ENCODE results near the gene SELE.
A peak's percentile ranks its signal among the peaks of the same experiment; 100 is the strongest.

Gene SELE

GRCh38 chr1:169680377-169681019, 53.4 kb downstream of the SELE start:
- no peaks in the 10 kb centered on the region for H3K4me1 ChIP-seq (ENCODE audit: control insufficient read depth, insufficient read depth, low read length)
- H3K9me3 ChIP-seq (ENCODE audit: control insufficient read depth, low read length), result no peaks in the 10 kb centered on the region
- no peak for DNase-seq (ENCODE audit: low read depth)
- no peaks in the 10 kb centered on the region for H3K36me3 ChIP-seq (ENCODE audit: control insufficient read depth, insufficient read depth, low read length, severe bottlenecking)
- H3K9ac ChIP-seq (ENCODE audit: low read length), result no peak overlapping the region
- H3K4me3 ChIP-seq (ENCODE audit: low read length), result no peak overlapping the region
- H3K27me3 ChIP-seq (replicated peaks; ENCODE audit: control insufficient read depth, insufficient read depth, low read length), result peaks cover 8% of the 10 kb centered on the region

GRCh38 chr1:169679692-169680091, 54.2 kb downstream of the SELE start:
- peaks cover 8% of the 10 kb centered on the region for H3K27me3 ChIP-seq (replicated peaks; ENCODE audit: control insufficient read depth, insufficient read depth, low read length)
- no peak for DNase-seq (ENCODE audit: low read depth)

DNA sequence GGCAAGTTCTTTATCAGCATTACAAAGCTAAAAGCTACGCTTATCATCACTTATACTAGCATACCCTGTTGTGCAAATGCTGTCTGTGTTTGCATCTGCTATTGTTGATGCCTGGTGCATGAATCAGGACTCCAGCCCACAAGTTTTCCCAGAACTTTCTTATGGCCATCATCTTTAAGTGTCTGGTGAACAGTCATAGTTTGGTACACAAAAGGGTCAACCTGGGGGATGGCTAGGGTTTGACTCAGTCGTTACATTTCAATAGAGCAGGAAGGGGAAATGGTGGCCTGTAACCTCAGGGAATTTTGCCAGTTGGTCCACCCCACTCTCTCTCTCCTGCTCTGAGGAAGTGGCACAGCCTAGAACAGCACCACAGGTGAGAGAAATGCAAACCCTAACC, 57.9 kb downstream of the SELE start:
- Histone ChIP-seq H3K36me3 (ENCODE audit: control insufficient read depth, insufficient read depth, low read length, severe bottlenecking) (no peaks in the 10 kb centered on the region), H3K9ac (ENCODE audit: low read length) (no peak overlapping the region), H3K9me3 (ENCODE audit: control insufficient read depth, low read length) (peaks cover 6% of the 10 kb centered on the region), H3K4me1 (ENCODE audit: control insufficient read depth, insufficient read depth, low read length) (no peaks in the 10 kb centered on the region), H3K4me3 (ENCODE audit: low read length) (no peak overlapping the region), H3K27me3 (replicated peaks; ENCODE audit: control insufficient read depth, insufficient read depth, low read length) (peaks cover under 1% of the 10 kb centered on the region)
- DNase-seq (ENCODE audit: low read depth), result peak; percentile 1

More at GRCh38 chr1:169679692-169680091, 54.2 kb downstream of the SELE start:
- Histone ChIP-seq H3K36me3 (ENCODE audit: control insufficient read depth, insufficient read depth, low read length, severe bottlenecking) (no peaks in the 10 kb centered on the region), H3K4me1 (ENCODE audit: control insufficient read depth, insufficient read depth, low read length) (no peaks in the 10 kb centered on the region), H3K9ac (ENCODE audit: low read length) (no peak overlapping the region), H3K4me3 (ENCODE audit: low read length) (no peak overlapping the region), H3K9me3 (ENCODE audit: control insufficient read depth, low read length) (no peaks in the 10 kb centered on the region)
